Activated T-cell treated with anti-CD3 and anti-CD28 coated beads for 48 hours (primary cell): Measurements from ENCODE around the gene PGAP1.

Source experiments
- DNase-seq: peaks from one replicate; pipeline ENCODE4 v3.0.0-alpha.2; 2020; ENCODE audit warnings: low read depth

The PGAP1 gene

GRCh38 chr2:196884368-196884767, 42.1 kb downstream of the PGAP1 start:
- DNase-seq, result no peak

DNA sequence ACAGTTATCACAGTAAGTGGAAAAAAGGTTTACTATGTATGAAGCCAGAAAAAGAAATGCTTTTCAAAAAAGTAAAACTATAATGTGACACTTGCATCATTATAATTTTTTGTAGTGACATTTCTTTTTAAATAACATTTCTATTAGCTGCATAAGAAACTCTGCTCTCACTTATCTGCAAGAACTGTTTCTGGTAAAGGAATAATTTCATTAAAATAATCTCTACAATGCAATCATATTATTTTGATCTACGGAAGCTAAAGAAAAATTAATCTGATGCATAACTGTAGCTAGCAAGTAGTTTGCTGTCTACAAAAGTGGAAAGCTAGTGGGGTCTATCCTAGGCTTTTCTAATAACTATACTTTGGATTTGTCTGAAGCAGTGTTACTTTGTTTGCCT, 50.1 kb downstream of the PGAP1 start:
- DNase-seq, result no peak

- DNase-seq, result no peak
These were observed 51.1 kb downstream of the PGAP1 start for GRCh38 chr2:196875414-196875813.

DNA sequence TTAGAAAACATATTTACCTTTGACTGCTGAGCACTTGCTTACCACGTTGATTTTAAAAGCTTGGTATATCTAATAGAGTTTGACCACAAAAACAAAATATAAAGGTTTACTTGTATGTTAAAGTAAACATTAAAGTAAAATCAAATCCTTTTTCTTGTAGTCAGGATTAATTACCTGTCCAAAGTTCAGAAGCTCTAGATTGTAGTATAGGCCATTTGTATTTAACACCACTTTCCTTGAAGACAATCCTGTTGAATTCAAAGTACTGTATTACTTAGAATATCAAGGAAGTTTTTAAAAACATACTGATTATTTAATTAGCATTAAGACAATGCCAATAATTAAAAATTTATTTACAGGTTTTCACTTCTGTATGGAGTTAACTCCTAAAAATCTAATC, 53.0 kb downstream of the PGAP1 start:
- no peak for DNase-seq

DNA sequence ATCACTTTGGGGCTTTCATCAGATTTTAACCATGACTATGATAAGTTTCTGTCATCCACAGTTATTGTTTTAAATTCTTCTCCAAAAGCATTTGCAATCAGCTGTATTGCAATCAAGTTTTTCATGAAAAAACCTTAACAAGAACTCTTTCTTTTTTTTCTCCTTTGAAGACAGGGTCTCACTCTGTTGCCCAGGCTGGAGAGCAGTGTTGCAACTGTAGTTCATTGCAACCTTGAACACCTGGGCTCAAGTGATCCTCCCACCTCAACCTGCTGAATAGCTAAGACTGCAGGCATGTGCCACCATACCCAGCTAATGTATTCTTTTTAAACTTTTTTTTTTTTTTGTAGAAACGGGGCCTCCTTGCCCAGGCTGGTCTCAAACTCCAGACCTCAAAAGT, 71.9 kb downstream of the PGAP1 start:
- DNase-seq, result no peak

DNA sequence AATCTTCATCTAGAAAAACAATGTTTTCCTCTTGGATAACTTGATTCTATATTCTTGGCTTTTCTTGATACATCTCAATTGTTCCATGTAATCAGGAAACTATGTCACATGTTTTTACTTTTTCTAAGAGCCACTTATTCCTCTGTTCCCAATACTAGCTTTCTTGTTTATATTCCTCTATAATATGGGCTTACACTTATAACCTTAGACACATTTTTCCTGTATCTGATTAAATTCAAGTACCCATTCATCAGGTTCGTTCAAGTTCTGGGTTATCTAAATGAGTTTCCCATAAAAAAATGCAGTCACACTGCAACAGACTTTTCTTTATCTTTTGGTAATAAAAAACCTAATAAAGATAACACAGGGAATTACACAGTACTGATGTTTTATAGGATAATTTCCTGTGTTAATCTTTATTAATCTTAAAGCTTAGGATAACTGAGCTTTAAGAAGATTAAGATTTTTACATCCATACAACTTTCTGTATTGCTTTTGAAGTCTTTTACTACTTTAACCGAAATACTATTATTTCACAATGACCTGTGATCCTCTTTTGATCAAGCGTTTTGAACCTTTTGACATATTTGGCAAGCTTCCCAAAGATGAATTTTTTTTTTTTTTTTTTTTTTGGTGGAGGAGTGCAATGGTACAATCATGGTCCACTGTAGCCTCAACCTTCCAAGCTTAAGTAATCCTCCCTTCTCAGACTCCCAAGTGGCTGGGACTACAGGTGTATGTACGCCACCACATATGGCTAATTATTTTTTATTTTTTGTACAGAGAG, 73.0 kb downstream of the PGAP1 start:
- no peak for DNase-seq

DNA sequence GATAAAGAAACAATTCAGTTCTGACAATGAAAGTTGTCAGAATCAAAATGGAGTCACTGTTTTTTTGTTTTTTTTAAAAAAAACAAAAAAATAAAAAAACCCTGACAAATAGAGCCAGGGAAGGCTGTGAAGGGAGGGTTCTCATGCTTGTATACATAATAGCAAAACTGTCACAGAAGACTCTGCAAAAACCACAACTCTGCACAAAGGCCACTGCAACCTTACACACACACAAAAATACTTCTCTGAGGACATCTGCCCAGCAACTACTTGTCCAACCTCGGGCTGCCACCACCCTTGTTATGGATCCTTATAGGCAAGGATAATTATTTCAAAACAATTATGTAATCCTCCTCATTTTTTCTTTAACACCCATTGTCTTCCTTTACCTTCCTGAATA, 75.4 kb downstream of the PGAP1 start:
- no peak for DNase-seq

GRCh38 chr2:196849895-196850294, 76.6 kb downstream of the PGAP1 start:
- no peak for DNase-seq

- DNase-seq, result no peak
These were observed 80.2 kb downstream of the PGAP1 start for GRCh38 chr2:196846295-196846694.

GRCh38 chr2:196845371-196845770, 81.1 kb downstream of the PGAP1 start:
- DNase-seq, result no peak

GRCh38 chr2:196840171-196840570, 86.3 kb downstream of the PGAP1 start:
- no peak for DNase-seq

DNA sequence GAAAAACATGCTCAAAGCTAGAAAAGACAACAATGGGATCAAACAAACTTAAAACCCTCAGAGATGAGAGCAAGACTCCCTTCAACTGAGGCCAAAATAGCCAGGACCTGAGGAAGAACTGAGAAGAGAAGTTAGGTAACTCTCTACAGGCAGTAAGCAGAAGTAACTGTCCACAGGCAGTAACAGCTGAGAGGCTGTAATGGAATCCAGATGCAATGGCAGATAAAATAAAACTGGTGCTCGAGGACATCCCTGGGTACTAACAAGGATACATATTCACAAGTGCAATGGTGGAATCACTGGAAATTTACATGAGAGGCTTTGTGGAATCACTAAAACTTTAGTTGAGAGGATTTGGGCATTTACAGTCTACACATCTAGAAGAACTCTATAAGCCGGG, 86.9 kb downstream of the PGAP1 start:
- DNase-seq, result no peak

DNA sequence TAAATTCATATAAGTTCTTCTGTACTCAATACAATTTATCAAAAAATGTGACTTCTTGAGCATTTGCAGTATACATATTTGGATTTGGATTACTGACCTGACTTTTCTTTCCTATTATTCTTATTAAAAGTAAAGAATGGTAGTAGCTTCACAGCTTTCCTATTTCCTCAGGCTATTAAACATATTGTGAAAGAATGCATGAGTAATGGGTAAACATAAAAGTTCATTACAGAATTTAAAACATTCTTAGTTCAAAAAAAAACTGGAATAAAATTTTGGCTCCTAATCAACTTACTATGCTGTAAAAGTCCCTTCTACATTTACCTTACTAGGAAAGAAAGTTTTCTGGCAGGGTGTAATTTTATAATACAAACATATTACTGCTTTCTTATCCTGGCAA, 90.1 kb downstream of the PGAP1 start:
- no peak for DNase-seq

- no peak for DNase-seq
These were observed 95.8 kb downstream of the PGAP1 start for GRCh38 chr2:196830701-196831100.

DNA sequence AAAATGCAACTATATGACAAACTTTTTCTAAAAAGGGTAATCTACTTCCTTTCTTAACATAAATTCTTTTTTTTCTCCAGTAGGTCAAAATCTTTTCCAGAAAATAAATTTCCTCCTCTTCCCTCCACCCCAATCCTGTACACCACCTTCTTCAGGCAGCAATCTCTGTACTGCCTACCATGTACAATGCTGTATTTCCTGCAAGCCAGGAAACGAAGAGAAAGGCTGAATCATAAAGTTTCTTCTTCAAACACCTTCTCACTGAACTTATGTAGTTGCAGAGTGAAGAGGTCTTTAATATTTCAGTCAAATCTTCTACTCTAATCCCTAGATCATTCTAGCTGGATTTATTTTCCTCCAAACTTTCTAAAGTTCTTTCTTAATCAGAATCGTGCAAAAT, 99.2 kb downstream of the PGAP1 start:
- no peak for DNase-seq

- DNase-seq, result no peak
These were observed 102.6 kb downstream of the PGAP1 start for GRCh38 chr2:196823750-196824522.

DNA sequence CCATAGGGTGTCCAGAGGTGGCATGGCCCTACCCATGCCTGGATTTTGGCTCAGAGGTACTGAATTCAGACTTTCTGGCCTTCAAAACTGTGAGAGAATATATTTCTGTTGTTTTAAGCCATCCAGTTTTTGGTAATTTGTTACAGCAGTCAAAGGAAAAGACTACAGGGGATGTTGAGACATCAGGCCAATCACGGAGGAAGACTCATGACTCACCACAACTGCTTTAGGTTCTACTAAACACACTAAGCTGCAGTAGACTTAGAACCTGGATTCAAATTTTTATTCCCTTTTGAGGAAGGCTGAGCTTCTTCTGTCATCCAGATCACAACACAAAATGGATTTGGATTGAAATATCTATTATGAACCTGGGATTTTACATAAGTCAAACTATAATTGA, 105.3 kb downstream of the PGAP1 start:
- no peak for DNase-seq

DNA sequence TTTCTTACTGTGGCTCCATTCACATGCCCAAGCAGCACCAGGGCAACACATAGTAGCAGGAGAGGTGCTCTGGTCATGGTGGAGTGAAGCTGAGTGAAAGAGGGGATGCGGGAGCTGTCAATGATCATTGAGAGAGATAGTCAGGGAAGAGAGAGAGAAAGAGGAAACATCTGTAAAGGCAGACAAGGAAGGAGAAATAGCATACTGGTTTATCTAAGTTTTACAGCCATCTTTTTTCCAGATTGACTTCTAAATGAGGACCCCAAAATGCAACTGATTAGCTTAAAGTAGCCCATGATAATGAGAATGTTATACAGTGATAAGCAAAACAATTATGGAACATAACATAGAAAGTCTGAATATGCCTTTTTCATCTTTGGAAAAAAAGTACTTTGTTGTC, 117.2 kb downstream of the PGAP1 start, which contains the start of gene C2orf66:
Gene C2orf66, minus strand, starts transcription at position 96 of the 400 bp plus-strand sequence. Its CDS starts 19 bp downstream, at position 77.
- DNase-seq, result no peak

- DNase-seq, result no peak
These were observed 118.3 kb downstream of the PGAP1 start for GRCh38 chr2:196808083-196808665.

DNA sequence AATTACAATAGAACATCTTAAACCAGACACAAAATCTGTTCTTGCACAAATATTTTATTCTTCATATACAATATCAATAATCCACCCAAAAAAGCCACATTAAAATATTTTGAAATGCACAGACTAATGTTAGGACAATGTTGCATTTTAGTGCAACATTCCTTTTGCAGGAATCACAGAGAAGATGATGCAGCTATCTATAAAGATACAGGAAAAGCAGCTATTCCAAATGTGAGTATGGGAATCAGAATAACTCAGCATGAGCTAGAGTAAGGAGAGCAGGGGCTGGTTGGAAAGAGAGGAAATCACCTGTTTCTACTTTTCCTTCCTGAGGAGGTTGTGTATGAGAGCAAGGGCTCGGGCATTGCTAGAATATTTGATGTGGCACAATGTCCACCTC, 122.1 kb downstream of the PGAP1 start:
- DNase-seq, result no peak

- DNase-seq, result no peak
These were observed 124.1 kb downstream of the PGAP1 start for GRCh38 chr2:196802401-196802800.

DNA sequence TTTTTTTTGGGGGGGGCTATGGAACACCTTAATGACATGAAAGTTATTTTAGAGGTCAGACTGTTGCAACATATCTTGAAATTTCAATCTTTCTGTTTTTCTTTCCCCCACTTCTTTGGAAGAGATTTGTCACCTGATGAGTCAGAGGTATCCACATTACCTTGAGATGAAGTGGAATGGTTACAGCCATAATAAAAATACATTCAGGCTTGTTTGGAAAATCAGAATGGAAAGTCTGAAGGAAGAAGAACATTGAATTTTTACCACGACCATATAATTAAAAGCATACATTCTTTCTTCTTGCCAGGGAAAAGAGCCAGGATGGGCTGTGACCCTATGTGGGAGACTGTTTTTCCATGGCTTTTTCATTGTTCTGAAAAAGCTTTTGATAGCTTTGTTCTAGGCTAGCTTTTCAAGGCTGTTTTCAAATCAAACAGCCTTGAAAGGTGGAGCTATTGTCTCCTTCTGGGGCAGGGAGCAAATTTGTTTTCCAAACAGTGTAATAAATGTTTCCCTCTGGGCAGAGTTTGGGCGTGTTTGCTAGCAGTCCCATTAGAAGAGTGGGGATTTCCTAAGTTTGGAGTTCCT, 124.7 kb downstream of the PGAP1 start:
- DNase-seq, result no peak

GRCh38 chr2:196798980-196799379, 127.5 kb downstream of the PGAP1 start:
- DNase-seq, result no peak
